RWPE1 (cell line): ENCODE data around the gene TH.
A peak's percentile ranks its signal among the peaks of the same experiment; 100 is the strongest.

ENCODE experiments used
- CTCF ChIA-PET: fragments of 350-600 bp; sonication (Branson Sonifier 250); formaldehyde crosslinking; extraction: SDS; loops from one replicate; lab custom pipeline; 2021; lab: Yijun Ruan, JAX
- POLR2A ChIA-PET: fragments of 400-600 bp; formaldehyde crosslinking; extraction: SDS; loops from one replicate; lab custom pipeline; 2020; ENCODE audit warnings: antibody characterized with exemption; ENCODE audit not compliant: low non-redundant PET; lab: Yijun Ruan, JAX
- DNase-seq: peaks from one replicate; pipeline ENCODE4 v3.0.0; 2012; ENCODE audit warnings: low spot score
- H3K27ac ChIP-seq: fragments of 450-650 bp; 2 replicates; pipeline ENCODE4 v1.5.1; 2017
- CTCF ChIP-seq: fragments of 450-650 bp; conservative IDR thresholded peaks from 2 replicates; pipeline ENCODE4 v1.5.1; 2017; ENCODE audit warnings: low read depth, mild to moderate bottlenecking

The TH gene

GRCh38 chr11:2142762-2143202 is 28.8 kb downstream of the TH start:
- no peak for TF ChIP-seq CTCF
- CTCF ChIA-PET = interaction anchor here (1.0 to 1.5 kb wide), 4 partner anchors 9 to 261 kb away, joined by 3 to 6 read pairs (median 3); no protein-coding TSS in a partner anchor

GRCh38 chr11:2142300-2142759 is 29.3 kb downstream of the TH start:
- DNase-seq = peak; percentile 56
- CTCF ChIA-PET = interaction anchor here (0.7 to 1.5 kb wide), 4 partner anchors 9 to 603 kb away, joined by 3 to 6 read pairs (median 3); no protein-coding TSS in a partner anchor
- TF ChIP-seq CTCF = no peak
- no peak overlapping the region for H3K27ac ChIP-seq
- POLR2A ChIA-PET = no interaction called here

More at GRCh38 chr11:2142762-2143202, 28.8 kb downstream of the TH start:
- no peak overlapping the region for H3K27ac ChIP-seq
- peak; percentile 49 for DNase-seq
- POLR2A ChIA-PET = interaction anchor here (0.5 kb wide), 1 partner anchor 67 kb away, joined by 3 read pairs; no protein-coding TSS in a partner anchor

DNA sequence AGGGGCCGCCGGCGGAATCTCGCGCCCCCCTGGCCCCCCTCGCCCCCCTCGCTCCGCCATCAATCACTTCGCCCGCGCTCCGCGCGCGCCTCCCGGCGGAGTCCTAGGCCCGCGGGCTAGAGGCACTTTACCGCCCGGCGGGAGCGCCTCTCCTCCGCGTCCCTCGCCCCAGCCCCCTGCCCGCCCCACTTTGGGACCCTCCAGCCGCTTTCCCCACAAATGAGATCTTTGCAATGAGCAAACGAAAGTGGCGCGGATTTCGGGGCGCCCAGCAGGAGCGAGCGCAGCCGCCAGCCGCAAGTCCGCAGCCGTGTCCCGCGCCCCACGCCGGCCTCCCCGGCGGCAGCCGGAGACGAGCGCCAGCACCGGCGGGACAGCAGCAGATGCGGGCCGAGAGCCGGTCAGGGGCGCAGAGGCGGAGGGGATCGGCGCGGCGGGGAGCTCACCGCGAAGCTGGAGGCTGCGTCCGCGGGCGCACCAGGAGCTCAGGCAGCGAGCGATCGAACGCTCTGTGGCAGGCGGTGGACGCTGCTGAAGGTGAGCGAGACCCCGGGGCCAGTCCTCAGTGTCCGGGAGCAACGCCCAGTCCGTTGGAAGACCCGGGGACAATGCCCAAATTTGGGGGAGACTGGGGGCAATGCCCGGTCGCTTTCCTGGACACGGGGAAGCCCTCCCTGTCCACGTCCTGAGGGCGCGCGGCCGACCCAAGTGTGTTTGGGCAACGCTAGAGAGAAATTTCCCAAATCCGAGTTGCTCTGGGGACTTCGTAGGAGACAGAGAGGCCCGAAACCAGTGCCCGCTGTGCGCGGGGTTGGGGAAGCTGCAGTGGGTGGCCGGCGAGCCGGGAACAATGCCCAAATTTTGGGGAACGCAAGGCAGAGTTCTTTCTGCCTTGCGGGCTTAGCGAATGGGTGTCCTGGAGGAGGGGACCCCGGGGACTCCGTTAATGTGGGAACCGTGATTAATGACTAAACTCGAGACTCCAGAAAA is 30.9 kb downstream of the TH start:
- no peak overlapping the region for H3K27ac ChIP-seq
- ChIA-PET POLR2A (no interaction called here), CTCF (interaction anchor here (0.5 to 1.0 kb wide), 6 partner anchors 104 to 316 kb away, joined by 3 to 4 read pairs (median 3); no protein-coding TSS in a partner anchor)
- no peak for DNase-seq
- no peak for TF ChIP-seq CTCF

GRCh38 chr11:2139621-2140337 is 31.8 kb downstream of the TH start:
- TF ChIP-seq CTCF = no peak
- no peak overlapping the region for H3K27ac ChIP-seq
- ChIA-PET CTCF (interaction anchor here (0.5 to 1.6 kb wide), 5 partner anchors 11 to 315 kb away, joined by 3 to 8 read pairs (median 3); no protein-coding TSS in a partner anchor), POLR2A (no interaction called here)
- DNase-seq = no peak

DNA sequence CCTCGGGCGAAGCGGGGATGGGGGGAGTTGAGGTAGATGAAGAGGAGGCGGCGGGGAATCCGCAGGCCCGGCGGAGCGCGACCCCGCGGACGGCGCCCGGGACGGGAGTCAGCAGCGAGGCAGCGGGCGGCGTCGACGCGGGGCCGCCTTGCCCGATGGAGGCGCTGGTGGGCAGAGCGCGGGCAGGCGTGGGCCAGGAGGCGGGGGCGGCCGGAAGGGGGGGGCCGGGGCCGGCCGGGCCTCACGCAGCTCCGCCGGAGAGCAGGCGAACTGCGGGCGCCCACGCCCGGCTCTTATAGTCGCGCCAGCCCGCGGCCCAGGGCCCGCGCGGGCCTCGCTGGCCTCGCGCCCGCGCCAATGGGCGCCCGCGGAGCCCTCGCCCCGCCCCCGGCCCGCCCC is 32.5 kb downstream of the TH start, which contains the start of gene IGF2:
Gene IGF2, minus strand, starts transcription at position 267 of the 399 bp plus-strand sequence. CDS start 3,866 bp downstream, outside the sequence.
- H3K27ac ChIP-seq = no peak within 1 kb of the TSS
- CTCF ChIA-PET = interaction anchor here (0.6 to 1.6 kb wide), 3 partner anchors 11 to 102 kb away, joined by 4 to 8 read pairs (median 4); no protein-coding TSS in a partner anchor
- DNase-seq = no peak
- POLR2A ChIA-PET = no interaction called here
- TF ChIP-seq CTCF = no peak
